DMS53 treated with DMSO at 0.1 percent for 48 hours (cell line): Measurements from ENCODE around the gene LPCAT1.

Experiments used
- DNase-seq: peaks from one replicate; lab custom pipeline; 2025; ENCODE audit not compliant: unreplicated experiment; lab: John Stamatoyannopoulos, UW

Gene LPCAT1

GRCh38 chr5:1498623-1499416, 24.9 kb downstream of the LPCAT1 start:
- no peak for DNase-seq

DNA sequence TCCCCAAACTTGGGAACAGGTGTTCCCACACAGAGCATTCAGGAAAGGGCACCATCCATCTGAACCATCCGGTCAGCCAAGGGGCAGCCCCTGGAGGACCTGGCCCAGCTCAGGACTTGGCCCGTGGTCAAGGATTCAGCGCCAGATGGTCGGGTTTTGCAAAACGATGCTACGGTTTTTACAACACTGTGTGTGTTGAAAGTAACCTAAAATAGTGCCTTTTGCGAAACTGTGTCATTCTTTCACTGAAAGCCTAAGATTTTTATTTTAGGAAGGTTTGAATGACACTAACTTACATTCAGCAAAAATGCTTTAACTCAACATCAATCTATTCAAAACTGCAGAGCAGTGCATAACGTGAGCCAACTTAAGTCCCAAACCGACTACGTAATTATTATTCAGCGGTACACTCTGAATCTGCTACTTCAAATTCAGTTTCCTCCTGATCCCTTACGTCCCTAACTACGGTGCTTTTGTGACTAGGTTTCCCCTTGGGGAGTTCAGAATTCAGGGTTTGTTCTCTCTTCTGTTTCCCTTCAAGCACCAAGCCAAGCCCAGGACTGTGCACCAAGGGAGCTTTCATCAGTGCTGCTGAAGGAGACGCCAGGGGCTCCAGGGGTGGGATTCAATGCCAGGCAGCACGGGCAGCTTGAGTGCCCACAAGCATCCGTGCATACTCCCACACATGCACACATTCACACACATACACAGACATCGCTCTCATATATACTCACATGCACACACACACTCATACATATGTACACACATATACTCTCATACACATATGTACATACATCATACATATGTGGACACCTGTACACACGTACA, 25.8 kb downstream of the LPCAT1 start:
- DNase-seq = no peak

DNA sequence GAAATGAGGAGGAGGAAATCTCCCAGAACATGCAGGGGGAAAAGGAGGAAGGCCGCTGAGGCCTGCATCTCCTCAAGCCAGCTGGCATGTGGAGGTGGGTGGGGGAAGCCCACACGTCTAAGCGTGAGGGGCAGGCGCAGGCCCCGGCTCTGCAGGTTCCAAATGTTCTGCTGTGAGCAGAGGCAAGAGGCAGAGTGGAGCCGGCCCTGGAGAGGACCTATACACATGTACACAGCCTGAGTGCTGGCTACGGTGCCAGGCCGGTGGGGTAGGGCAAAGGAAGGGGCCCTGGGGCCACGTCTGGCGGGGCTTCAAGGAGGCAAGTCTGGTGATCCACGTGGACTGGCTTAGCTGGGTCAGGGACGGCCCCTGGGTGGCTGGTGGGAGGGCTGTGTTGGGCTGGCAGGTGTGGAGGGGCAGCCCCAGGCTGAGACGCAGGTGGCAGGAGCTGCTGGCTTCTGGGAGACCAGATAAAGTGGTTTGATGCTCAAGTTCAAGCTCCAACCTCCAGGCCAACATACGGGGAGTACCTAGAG, 26.4 kb downstream of the LPCAT1 start:
- DNase-seq = no peak

- DNase-seq = no peak
Measured at GRCh38 chr5:1495525-1495897, 28.2 kb downstream of the LPCAT1 start.

- no peak for DNase-seq
Measured at GRCh38 chr5:1494780-1495524, 28.8 kb downstream of the LPCAT1 start.

DNA sequence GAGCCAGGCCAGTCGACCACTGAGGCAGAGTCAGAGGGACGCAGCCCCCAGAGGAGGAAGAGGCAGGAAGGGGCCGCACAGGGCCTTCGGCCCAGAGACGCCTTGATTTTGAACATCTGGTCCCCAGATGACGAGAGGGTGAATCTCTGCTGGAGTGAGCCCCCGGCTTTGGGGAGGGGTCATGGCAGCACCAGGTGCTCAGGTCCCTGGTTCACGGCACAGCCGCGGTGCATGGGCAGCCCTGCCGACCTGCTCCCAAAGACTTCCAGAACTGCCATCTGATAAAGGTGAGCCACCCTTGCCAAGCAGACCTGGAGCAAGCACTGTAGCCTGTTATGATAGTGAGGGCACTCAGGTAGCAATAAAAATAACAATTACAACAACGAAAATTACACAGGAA, 29.8 kb downstream of the LPCAT1 start:
- DNase-seq = no peak

DNA sequence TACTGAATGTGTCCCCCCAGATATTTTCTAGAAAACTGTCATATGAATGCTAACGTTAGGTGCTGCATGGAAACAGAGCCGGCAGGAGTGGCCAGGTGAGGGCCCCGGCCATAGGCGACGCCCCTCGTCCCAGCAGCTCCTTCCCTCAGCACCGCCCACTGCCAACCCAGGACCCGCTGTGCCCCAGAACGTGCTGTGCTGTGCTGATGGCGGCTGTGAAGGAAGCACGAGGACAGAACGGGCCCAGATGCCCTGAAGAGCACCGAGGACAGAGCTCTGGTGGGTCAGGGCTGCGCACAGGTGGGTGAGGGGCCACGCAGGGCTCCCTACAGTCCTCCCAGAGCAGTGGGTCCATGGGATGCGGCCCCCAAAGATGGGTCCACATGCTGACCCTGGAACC, 30.3 kb downstream of the LPCAT1 start:
- no peak for DNase-seq

GRCh38 chr5:1492757-1493156, 31.0 kb downstream of the LPCAT1 start:
- DNase-seq = no peak

- no peak for DNase-seq
Measured at GRCh38 chr5:1490376-1490775, 33.4 kb downstream of the LPCAT1 start.

- no peak for DNase-seq
Measured at GRCh38 chr5:1489754-1490153, 34.0 kb downstream of the LPCAT1 start.

DNA sequence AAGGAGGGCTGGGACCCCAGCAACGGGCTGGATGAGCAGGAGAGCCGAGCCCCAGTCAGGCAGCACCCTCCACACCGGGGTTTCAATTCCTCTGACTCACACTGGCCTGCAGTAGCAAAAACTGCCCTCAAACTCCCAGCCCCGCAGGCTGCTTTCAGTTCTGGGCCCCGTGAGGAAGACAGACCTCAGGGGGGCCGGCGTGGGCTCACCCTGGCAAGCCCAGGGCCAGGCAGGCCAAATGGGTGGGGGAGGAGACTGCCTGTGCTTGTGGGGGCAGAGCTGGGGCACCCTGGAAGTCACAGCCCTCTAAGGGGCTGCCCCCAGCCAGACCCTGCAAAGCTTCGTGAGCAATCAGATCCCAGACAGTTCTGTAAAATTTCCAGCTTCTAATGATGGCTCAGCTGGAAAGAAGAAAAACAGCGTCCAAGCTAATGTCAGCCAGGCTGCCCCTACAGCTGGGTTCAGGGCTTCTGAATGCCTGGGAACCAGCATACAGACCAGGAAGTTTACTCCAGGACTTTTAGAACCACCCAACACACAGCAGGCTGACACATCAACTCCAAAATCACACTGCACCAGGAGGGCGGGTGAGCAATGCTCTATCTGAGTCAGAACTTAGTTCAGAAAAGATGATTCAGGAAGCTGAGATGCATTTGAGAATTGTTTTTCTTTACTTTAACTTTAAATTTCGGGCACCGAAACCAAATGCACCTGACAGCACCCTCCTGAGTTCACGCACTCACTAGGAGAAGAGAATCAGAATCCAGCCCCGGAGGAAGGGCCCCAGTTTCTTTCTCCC, 34.7 kb downstream of the LPCAT1 start:
- DNase-seq = no peak

DNA sequence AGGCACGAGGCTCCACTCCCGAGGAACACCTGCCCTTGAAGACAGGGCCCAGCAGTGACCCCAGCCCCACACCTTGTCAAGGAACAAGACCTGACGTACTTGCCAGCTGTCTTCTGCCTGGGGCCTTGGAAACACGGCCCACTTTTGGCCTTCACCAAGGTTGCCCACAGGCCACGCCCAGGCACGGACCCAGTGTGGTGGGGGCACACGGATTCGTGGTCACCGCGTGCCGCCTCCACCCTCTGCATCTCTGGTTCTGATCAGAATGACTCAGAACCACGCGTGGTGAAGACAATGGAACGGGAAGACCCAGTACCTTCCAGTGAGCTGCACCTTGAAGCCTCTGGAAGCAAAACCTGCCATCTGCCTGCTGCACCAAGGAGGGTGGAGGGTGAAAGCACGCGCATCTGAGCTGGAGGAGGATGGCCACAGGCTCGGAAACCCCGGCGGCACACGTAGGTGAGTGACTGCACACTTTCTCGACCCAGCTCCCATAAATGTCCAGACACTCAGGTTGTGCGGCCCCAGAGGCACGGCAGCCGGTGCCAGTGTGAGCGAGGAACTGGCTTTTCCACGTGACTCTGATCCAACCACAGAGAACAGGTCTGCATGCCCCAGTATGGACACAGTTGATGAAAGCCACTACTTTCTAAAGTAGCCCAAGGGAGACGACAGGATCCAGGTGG, 36.5 kb downstream of the LPCAT1 start:
- no peak for DNase-seq

- no peak for DNase-seq
Measured at GRCh38 chr5:1486271-1486670, 37.5 kb downstream of the LPCAT1 start.

DNA sequence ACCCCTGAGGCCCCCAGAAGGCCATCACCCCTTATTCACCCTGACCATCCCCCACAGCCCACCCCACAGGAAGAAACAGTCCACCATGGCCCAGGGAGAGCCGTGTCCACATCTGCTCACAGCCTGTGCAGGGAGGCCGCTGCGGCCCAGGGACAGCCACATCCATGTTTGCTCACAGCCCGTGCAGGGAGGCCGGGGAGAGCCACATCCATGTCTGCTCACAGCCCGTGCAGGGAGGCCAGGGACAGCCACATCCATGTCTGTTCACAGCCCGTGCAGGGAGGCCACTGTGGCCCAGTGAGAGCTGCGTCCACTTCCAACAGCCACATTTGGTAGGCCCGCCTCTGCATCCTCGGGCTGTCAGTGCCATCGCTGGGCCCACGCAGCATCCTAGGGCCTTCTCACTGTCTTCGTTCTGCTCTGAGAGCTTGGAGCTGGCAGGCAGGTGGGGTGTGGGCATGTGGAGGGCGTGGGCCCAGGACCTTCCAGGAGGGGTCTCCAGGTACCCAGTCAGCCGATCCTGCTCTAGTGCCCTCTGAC, 38.1 kb downstream of the LPCAT1 start:
- DNase-seq = no peak

DNA sequence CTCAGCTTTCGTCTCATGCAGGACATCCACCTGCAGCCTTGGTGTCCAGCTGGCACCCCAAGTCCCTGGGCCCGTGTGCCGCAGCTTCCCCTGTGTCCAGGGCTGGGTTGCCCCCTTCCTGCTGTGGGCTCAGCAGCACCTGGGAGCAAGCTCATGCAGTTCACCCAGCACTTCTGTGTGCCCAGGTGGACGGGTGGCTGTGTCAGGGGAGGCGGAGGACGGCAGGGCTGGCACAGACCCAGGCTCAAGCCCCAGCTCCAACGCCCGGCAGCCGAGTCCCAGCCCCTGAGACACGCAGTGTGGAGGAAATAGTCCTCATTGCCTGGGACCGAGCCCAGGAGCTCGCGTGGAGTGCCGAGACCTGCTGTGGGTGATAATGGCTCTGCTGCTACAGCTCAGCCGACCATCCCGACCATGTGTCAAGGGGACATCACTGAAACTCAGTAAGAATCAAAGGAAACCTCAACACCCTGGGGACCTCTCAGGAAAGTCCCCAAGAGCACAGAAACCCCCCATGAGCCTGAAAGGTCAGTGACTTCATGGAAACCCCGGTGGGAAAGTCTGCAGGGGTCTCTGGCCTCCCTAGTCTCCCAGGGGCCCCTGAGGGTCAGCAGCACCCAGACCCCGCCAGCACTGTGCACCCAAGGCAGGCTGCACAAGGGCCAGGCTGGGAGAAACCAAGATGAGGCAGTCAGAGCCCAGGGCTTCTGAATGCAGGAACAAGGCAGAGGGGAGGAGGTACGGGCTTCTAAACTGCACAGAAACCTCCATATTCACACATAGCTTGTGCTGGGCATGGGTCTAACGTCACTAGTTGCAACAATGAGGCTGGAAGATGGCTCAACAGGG, 38.8 kb downstream of the LPCAT1 start:
- DNase-seq = no peak

- no peak for DNase-seq
Measured at GRCh38 chr5:1483856-1484729, 39.7 kb downstream of the LPCAT1 start.

DNA sequence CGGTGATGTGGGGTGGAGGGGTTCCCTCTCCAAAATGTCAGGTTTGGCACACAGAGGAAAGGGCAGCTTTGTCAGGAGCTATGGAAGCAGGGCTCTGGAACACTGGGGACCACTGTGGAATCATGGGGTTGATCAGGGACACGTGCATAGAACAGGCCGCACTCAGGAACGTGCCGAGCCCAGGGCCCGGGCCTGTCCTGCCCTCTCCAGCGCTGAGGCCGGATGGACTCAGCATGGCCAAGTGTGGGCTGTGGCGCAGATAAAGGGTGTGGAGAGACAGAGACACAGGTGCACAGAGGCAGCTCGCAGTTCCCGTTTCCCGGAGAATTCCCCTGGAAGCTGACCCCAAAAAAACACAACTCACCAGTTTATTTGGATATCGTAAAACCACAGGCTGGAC, 40.7 kb downstream of the LPCAT1 start:
- no peak for DNase-seq

DNA sequence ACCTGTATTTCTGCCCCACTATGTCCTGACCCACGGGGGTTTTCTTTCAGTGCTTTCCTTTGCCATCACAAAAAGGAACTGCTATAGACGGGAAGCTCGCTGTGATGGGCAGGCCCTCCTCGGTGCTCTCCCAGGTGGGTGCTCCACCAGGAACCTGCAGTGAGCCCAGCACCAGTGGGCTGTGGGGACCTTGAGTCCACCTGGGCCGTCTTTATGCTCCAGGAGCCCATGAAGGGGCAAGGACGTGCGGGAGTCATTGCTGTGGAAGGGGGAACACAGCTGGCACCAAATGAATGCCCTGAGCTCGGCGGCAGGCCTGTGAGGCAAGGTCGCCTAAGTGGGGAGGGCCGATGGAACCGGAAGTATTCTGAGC, 41.8 kb downstream of the LPCAT1 start:
- DNase-seq = no peak
